ENCODE results near the gene DLX1. TPM values are rescaled to one million over a fixed set of nuclear protein-coding genes. Genes with fewer than 3 reads are reported as not detected.

Gene DLX1
- total and polyA plus RNA-seq, 9 of the 15 experiments (the other 6 are each of a cell fraction or from before 2014, with no cell fraction given): 1.9 to 26.2 (median 9.6) TPM

DNA sequence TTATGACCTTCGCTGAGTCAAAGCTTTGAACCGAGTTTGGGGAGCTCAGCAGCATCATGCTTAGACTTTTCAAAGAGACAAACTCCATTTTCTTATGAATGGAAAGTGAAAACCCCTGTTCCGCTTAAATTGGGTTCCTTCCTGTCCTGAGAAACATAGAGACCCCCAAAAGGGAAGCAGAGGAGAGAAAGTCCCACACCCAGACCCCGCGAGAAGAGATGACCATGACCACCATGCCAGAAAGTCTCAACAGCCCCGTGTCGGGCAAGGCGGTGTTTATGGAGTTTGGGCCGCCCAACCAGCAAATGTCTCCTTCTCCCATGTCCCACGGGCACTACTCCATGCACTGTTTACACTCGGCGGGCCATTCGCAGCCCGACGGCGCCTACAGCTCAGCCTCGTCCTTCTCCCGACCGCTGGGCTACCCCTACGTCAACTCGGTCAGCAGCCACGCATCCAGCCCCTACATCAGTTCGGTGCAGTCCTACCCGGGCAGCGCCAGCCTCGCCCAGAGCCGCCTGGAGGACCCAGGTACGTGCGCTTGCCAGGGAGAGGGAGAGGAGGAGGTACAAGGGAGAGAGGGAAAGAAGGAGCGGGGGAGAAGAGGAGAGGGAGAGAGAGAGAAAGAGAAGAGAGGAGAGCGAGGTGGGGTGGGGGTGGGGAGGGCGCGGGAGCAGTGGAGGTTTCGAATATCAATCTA lies at the start of gene DLX1 (continued):
- no peak for TF ChIP-seq HNRNPK (IDR thresholded peaks at IDR 0.05; ENCODE audit: low read depth, low read length, poor library complexity, severe bottlenecking)
- TF ChIP-seq, protein P1, sequence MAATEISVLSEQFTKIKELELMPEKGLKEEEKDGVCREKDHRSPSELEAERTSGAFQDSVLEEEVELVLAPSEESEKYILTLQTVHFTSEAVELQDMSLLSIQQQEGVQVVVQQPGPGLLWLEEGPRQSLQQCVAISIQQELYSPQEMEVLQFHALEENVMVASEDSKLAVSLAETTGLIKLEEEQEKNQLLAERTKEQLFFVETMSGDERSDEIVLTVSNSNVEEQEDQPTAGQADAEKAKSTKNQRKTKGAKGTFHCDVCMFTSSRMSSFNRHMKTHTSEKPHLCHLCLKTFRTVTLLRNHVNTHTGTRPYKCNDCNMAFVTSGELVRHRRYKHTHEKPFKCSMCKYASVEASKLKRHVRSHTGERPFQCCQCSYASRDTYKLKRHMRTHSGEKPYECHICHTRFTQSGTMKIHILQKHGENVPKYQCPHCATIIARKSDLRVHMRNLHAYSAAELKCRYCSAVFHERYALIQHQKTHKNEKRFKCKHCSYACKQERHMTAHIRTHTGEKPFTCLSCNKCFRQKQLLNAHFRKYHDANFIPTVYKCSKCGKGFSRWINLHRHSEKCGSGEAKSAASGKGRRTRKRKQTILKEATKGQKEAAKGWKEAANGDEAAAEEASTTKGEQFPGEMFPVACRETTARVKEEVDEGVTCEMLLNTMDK (IDR thresholded peaks at IDR 0.05; ENCODE audit: borderline replicate concordance, insufficient read depth, low read depth, low read length, poor library complexity, severe bottlenecking): no peak
- TF ChIP-seq ILK (tag; IDR thresholded peaks at IDR 0.05; ENCODE audit: borderline replicate concordance, low read depth): no peak
- peak in 1 of 2 experiments; percentile 31; a peak in 2 of 4 replicates for TF ChIP-seq FOXK2 (conservative IDR thresholded peaks at IDR 0.05 in 1 of 2, IDR thresholded peaks at IDR 0.05 in 1 of 2; ENCODE audit: low read depth in 2 of 2)
- TF ChIP-seq ZNF561 (CRISPR knock-in tag; conservative IDR thresholded peaks at IDR 0.05): no peak
- TF ChIP-seq SMC3 (conservative IDR thresholded peaks at IDR 0.05; ENCODE audit: insufficient read depth, low read depth, low read length): no peak
- TF ChIP-seq TEAD4 (IDR thresholded peaks at IDR 0.05; ENCODE audit: low read length): 0 out of 2 replicates have a peak, but pooled peaks have one; percentile 8
- TF ChIP-seq TEAD4 (CRISPR knock-in tag; IDR thresholded peaks at IDR 0.05; ENCODE audit: borderline replicate concordance): no peak
- TF ChIP-seq RAD21 (CRISPR knock-in tag; conservative IDR thresholded peaks at IDR 0.05 in 1 of 2, IDR thresholded peaks at IDR 0.05 in 1 of 2): peak in 1 of 2 experiments; percentile 9; a peak in 1 of 4 replicates
- TF ChIP-seq POLR2B (IDR thresholded peaks at IDR 0.05; ENCODE audit: low read depth, partially characterized antibody): no peak
- peak; percentile 58 for TF ChIP-seq ARHGAP35 (IDR thresholded peaks at IDR 0.05; ENCODE audit: partially characterized antibody)
- TF ChIP-seq, protein P2, sequence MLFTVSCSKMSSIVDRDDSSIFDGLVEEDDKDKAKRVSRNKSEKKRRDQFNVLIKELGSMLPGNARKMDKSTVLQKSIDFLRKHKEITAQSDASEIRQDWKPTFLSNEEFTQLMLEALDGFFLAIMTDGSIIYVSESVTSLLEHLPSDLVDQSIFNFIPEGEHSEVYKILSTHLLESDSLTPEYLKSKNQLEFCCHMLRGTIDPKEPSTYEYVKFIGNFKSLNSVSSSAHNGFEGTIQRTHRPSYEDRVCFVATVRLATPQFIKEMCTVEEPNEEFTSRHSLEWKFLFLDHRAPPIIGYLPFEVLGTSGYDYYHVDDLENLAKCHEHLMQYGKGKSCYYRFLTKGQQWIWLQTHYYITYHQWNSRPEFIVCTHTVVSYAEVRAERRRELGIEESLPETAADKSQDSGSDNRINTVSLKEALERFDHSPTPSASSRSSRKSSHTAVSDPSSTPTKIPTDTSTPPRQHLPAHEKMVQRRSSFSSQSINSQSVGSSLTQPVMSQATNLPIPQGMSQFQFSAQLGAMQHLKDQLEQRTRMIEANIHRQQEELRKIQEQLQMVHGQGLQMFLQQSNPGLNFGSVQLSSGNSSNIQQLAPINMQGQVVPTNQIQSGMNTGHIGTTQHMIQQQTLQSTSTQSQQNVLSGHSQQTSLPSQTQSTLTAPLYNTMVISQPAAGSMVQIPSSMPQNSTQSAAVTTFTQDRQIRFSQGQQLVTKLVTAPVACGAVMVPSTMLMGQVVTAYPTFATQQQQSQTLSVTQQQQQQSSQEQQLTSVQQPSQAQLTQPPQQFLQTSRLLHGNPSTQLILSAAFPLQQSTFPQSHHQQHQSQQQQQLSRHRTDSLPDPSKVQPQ (CRISPR knock-in tag; IDR thresholded peaks at IDR 0.05; ENCODE audit: borderline replicate concordance): no peak
- no peak for TF ChIP-seq SAFB2 (IDR thresholded peaks at IDR 0.05; ENCODE audit: borderline replicate concordance, low read depth, low read length, severe bottlenecking)
- TF ChIP-seq, protein P3, sequence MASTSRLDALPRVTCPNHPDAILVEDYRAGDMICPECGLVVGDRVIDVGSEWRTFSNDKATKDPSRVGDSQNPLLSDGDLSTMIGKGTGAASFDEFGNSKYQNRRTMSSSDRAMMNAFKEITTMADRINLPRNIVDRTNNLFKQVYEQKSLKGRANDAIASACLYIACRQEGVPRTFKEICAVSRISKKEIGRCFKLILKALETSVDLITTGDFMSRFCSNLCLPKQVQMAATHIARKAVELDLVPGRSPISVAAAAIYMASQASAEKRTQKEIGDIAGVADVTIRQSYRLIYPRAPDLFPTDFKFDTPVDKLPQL (IDR thresholded peaks at IDR 0.05; ENCODE audit: extremely low read depth, insufficient read length): no peak
- no peak for TF ChIP-seq ZNF263 (CRISPR knock-in tag; IDR thresholded peaks at IDR 0.05; ENCODE audit: borderline replicate concordance)
- TF ChIP-seq, protein P4, sequence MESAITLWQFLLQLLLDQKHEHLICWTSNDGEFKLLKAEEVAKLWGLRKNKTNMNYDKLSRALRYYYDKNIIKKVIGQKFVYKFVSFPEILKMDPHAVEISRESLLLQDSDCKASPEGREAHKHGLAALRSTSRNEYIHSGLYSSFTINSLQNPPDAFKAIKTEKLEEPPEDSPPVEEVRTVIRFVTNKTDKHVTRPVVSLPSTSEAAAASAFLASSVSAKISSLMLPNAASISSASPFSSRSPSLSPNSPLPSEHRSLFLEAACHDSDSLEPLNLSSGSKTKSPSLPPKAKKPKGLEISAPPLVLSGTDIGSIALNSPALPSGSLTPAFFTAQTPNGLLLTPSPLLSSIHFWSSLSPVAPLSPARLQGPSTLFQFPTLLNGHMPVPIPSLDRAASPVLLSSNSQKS (CRISPR knock-in tag; IDR thresholded peaks at IDR 0.05): no peak
- TF ChIP-seq, protein P5, sequence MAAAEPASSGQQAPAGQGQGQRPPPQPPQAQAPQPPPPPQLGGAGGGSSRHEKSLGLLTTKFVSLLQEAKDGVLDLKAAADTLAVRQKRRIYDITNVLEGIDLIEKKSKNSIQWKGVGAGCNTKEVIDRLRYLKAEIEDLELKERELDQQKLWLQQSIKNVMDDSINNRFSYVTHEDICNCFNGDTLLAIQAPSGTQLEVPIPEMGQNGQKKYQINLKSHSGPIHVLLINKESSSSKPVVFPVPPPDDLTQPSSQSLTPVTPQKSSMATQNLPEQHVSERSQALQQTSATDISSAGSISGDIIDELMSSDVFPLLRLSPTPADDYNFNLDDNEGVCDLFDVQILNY (CRISPR knock-in tag; IDR thresholded peaks at IDR 0.05): no peak
- peak; percentile 17; the same call in 1 of the 2 replicates for TF ChIP-seq TAL1 (IDR thresholded peaks at IDR 0.05)
- no peak for TF ChIP-seq NCOA4 (IDR thresholded peaks at IDR 0.05; ENCODE audit: partially characterized antibody)

Data from K562 (cell line).